SU-DHL-6 (cell line): ENCODE results near the gene ACTR8.

Experiments
- H2AFZ ChIP-seq: fragments of 200-600 bp; sonication (generic); 2 replicates; pipeline ENCODE4 v1.6.1; 2014; ENCODE audit warnings: low read depth, mild to moderate bottlenecking, moderate library complexity, mixed read lengths, antibody characterized with exemption, low read length; ENCODE audit not compliant: severe bottlenecking
- H3F3A ChIP-seq: fragments of 200-600 bp; shearing (Covaris generic); 2 replicates; pipeline ENCODE4 v1.6.0; 2016; ENCODE audit warnings: antibody characterized with exemption, mild to moderate bottlenecking; ENCODE audit not compliant: insufficient read depth
- H3K27ac ChIP-seq: fragments of 200-600 bp; sonication (generic); 2 replicates; pipeline ENCODE4 v1.5.1; 2016; ENCODE audit warnings: low read depth, mild to moderate bottlenecking, low read length, moderate library complexity, mixed read lengths
- H3K27me3 ChIP-seq: fragments of 200-600 bp; sonication (generic), shearing (Covaris generic); 2 replicates; pipeline ENCODE4 v1.6.0; 2014; ENCODE audit warnings: mild to moderate bottlenecking, low read length
- H3K36me3 ChIP-seq: fragments of 200-600 bp; sonication (generic); 2 replicates; pipeline ENCODE4 v1.6.1; 2014; ENCODE audit warnings: mild to moderate bottlenecking, low read length, mixed read lengths
- H3K4me2 ChIP-seq: fragments of 300-600, 200-600 bp; shearing (Covaris generic), sonication (generic); 2 replicates; pipeline ENCODE4 v1.6.0; 2014; ENCODE audit warnings: low read length, low read depth, mild to moderate bottlenecking; ENCODE audit not compliant: poor library complexity, severe bottlenecking
- H3K4me3 ChIP-seq: fragments of 200-600 bp; sonication (generic); 2 replicates; pipeline ENCODE4 v1.5.1; 2014; ENCODE audit warnings: antibody characterized with exemption, low read length, mild to moderate bottlenecking, mixed read lengths; ENCODE audit not compliant: insufficient read depth, poor library complexity, severe bottlenecking
- H3K79me2 ChIP-seq: fragments of 200-600 bp; sonication (generic); 2 replicates; pipeline ENCODE4 v1.6.1; 2014; ENCODE audit warnings: mild to moderate bottlenecking, low read length, moderate library complexity; ENCODE audit not compliant: insufficient read depth
- H3K9ac ChIP-seq: fragments of 200-600 bp; sonication (generic); 2 replicates; pipeline ENCODE4 v1.7.0; 2014; ENCODE audit warnings: mild to moderate bottlenecking, low read length
- H3K9me2 ChIP-seq: fragments of 200-600 bp; sonication (generic); replicated peaks from 2 replicates; pipeline ENCODE4 v1.6.1; 2014; ENCODE audit warnings: low read length; ENCODE audit not compliant: insufficient read depth
- H3K9me3 ChIP-seq: fragments of 200-600 bp; sonication (generic); 2 replicates; pipeline ENCODE4 v1.6.1; 2014; ENCODE audit warnings: low read length, mixed read lengths; ENCODE audit not compliant: insufficient read depth
- H4K20me1 ChIP-seq: fragments of 200-600 bp; sonication (generic); 2 replicates; pipeline ENCODE4 v1.6.1; 2014; ENCODE audit warnings: low read depth, mild to moderate bottlenecking, antibody characterized with exemption, low read length, moderate library complexity, mixed read lengths
- EZH2phosphoT487 ChIP-seq: fragments of 200-600 bp; sonication (generic), shearing (Covaris generic); conservative IDR thresholded peaks from 2 replicates; pipeline ENCODE4 v1.6.1; 2018; ENCODE audit warnings: mild to moderate bottlenecking, antibody characterized with exemption, low read length, moderate library complexity, mixed read lengths
- TF ChIP-seq, protein P1 (sequence below): fragments of 200-600 bp; sonication (generic); IDR thresholded peaks from one replicate; pipeline ENCODE4 v1.5.1; 2017; ENCODE audit warnings: antibody characterized with exemption, mild to moderate bottlenecking, low read length, moderate library complexity; ENCODE audit not compliant: insufficient read depth, poor library complexity, severe bottlenecking

The ACTR8 gene

DNA sequence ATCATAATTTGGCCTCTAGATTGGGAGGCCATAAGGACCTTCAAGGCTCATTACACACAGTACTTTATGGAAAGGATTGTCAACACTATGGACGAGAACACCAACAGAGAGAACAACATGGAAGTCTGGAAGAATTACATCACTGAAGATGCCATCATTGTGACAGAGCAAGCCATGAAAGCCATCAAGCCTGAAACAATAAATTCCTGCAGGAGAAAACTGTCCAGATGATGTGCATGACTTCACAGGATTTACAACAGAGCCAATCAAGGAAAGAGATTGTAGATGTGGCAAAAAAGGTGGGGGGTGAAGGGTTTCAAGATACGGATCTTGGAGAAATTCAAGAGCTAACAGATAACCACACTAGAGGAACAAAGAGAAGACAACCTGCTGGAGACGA, 19.7 kb downstream of the ACTR8 start:
- Histone ChIP-seq H3K4me2 (no peak overlapping the region), H3F3A (peaks cover 15% of the 10 kb centered on the region), H4K20me1 (no peaks in the 10 kb centered on the region), H3K36me3 (peaks cover 25% of the 10 kb centered on the region), H3K27ac (no peak overlapping the region), H3K4me3 (no peak overlapping the region), H3K9me3 (no peaks in the 10 kb centered on the region), H3K27me3 (no peaks in the 10 kb centered on the region), H3K9me2 (no peaks in the 10 kb centered on the region), H2AFZ (no peak overlapping the region), H3K79me2 (no peaks in the 10 kb centered on the region), H3K9ac (no peak overlapping the region)
- no peak for TF ChIP-seq EZH2phosphoT487

DNA sequence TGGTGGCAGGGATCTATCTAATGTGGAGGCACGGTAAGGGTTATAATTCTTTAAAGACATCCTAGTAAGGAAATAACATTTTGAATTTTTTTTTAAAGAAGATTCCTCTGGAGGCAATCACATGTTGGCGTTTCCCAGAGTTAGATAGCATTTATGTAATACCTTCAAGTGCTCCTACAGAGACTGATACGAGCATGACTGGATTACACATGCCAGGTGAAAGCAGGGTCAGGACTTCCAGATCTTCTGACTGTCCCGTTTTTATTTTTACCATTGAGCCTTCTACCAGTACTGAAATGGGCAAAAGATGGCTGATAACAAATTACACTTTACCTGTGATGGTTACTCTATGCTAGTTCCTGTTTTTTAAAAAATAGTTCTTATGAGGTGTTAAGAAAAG, 21.8 kb downstream of the ACTR8 start:
- Histone ChIP-seq H3F3A (peaks cover 6% of the 10 kb centered on the region), H3K4me3 (no peak overlapping the region), H3K9ac (no peak overlapping the region), H2AFZ (no peak overlapping the region), H3K9me2 (no peaks in the 10 kb centered on the region), H4K20me1 (no peaks in the 10 kb centered on the region), H3K4me2 (no peak overlapping the region), H3K27ac (no peak overlapping the region), H3K27me3 (no peaks in the 10 kb centered on the region), H3K9me3 (no peaks in the 10 kb centered on the region), H3K79me2 (no peaks in the 10 kb centered on the region), H3K36me3 (peaks cover 21% of the 10 kb centered on the region)
- TF ChIP-seq EZH2phosphoT487 = no peak
- TF ChIP-seq, protein P1, sequence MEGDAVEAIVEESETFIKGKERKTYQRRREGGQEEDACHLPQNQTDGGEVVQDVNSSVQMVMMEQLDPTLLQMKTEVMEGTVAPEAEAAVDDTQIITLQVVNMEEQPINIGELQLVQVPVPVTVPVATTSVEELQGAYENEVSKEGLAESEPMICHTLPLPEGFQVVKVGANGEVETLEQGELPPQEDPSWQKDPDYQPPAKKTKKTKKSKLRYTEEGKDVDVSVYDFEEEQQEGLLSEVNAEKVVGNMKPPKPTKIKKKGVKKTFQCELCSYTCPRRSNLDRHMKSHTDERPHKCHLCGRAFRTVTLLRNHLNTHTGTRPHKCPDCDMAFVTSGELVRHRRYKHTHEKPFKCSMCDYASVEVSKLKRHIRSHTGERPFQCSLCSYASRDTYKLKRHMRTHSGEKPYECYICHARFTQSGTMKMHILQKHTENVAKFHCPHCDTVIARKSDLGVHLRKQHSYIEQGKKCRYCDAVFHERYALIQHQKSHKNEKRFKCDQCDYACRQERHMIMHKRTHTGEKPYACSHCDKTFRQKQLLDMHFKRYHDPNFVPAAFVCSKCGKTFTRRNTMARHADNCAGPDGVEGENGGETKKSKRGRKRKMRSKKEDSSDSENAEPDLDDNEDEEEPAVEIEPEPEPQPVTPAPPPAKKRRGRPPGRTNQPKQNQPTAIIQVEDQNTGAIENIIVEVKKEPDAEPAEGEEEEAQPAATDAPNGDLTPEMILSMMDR = no peak

DNA sequence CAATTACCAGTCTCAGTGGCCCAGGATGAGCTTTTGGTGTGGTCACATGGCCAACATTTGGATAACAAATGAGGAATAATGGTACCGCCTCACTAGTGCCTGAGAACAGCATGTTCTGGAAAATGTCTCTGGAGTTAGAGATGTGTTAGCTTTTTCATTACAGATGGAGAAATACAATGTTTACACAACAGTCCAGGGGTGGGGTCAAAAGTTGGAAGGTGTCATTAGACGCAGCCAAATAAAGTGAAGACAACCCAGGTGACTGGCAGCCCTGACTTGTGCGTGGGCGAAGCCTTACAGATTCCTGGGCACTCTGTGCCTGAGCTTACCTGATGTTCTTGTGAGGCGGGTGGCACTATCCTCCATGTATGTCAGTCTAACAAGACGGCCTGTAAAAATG, 22.8 kb downstream of the ACTR8 start:
- H3K9me2 ChIP-seq = no peaks in the 10 kb centered on the region
- H3K27me3 ChIP-seq = no peaks in the 10 kb centered on the region
- no peak overlapping the region for H2AFZ ChIP-seq
- no peaks in the 10 kb centered on the region for H3K79me2 ChIP-seq
- H3K27ac ChIP-seq = no peak overlapping the region
- no peak for TF ChIP-seq EZH2phosphoT487
- TF ChIP-seq, protein P1 = no peak
- no peak overlapping the region for H3K4me2 ChIP-seq
- no peak overlapping the region for H3K4me3 ChIP-seq
- no peaks in the 10 kb centered on the region for H4K20me1 ChIP-seq
- H3K36me3 ChIP-seq = peaks cover 21% of the 10 kb centered on the region
- H3K9ac ChIP-seq = no peak overlapping the region
- peaks cover 3% of the 10 kb centered on the region; the same call in 1 of the 2 replicates for H3F3A ChIP-seq
- no peaks in the 10 kb centered on the region for H3K9me3 ChIP-seq

DNA sequence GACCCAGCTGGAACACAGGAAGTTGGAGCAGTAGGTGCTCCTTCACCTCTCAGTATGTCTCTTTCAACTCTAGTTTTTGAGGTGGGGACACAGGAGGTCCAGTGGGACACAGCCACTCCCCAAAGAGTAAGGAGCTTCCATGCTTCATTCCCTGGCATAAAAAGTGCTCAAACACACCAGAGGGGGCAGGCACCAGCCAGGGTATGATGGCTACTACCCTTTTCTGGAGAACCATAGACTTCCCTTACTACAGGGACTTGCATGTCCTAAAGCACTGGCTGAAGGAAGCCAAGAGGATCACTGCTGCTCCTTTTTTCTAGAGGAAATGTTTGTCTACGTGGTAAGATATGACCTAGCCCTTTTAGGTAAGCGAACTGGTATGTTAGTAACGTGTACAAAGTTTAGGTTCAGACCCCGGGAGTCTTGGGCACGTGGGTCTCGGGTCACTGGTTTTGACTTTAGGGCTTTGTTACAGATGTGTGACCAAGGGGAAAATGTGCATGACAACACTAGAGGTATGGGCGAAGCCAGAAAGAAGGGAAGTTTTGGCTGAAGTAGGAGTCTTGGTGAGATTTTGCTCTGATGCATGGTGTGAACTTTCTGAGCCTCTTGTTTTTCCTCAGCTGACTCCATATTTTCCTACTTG, 23.7 kb downstream of the ACTR8 start:
- peaks cover 23% of the 10 kb centered on the region for H3K36me3 ChIP-seq
- H2AFZ ChIP-seq = no peak overlapping the region
- H3K4me2 ChIP-seq = no peak overlapping the region
- no peak overlapping the region for H3K9ac ChIP-seq
- no peak overlapping the region for H3K27ac ChIP-seq
- H3K9me2 ChIP-seq = no peaks in the 10 kb centered on the region
- no peak overlapping the region for H3K4me3 ChIP-seq
- no peaks in the 10 kb centered on the region for H4K20me1 ChIP-seq
- H3K9me3 ChIP-seq = no peaks in the 10 kb centered on the region
- H3K27me3 ChIP-seq = no peaks in the 10 kb centered on the region
- TF ChIP-seq, protein P1 = no peak
- TF ChIP-seq EZH2phosphoT487 = no peak
- peaks cover 3% of the 10 kb centered on the region; the same call in 1 of the 2 replicates for H3F3A ChIP-seq
- no peaks in the 10 kb centered on the region for H3K79me2 ChIP-seq
